PC-9 (cell line): Measurements from ENCODE around the gene TGM2. TPM values are rescaled to one million over a fixed set of nuclear protein-coding genes. Genes with fewer than 3 reads are reported as not detected.
A peak's percentile ranks its signal among the peaks of the same experiment; 100 is the strongest.

Experiments
- BruUV-seq: library from RNA; stranded (reverse); fragments of 400-500 nt; replicated peaks from 2 replicates; lab custom pipeline; 2021; lab: Mats Ljungman, UMichigan
- CTCF ChIA-PET: fragments of 300-600 bp; sonication (Branson Sonifier 250); formaldehyde crosslinking; loops from one replicate; lab custom pipeline; 2022; ENCODE audit warnings: antibody characterized with exemption; lab: Charles Lee
- POLR2A ChIA-PET: fragments of 300-600 bp; sonication (Branson Sonifier 250); formaldehyde crosslinking; loops from one replicate; lab custom pipeline; 2022; ENCODE audit warnings: antibody characterized with exemption; ENCODE audit not compliant: unreplicated experiment; lab: Charles Lee
- DNase-seq, 2 experiments: peaks; one replicate each; pipeline versions ENCODE4 v3.0.0 to v3.0.0-alpha.2; 2015 to 2022; ENCODE audit warnings: mixed read lengths in 1 of 2
- H2AFZ ChIP-seq: fragments of 200-600 bp; sonication (generic); 2 replicates; pipeline ENCODE4 v1.8.1; 2017; ENCODE audit warnings: antibody characterized with exemption
- H3F3A ChIP-seq: fragments of 200-600 bp; sonication (generic); 2 replicates; pipeline ENCODE4 v1.8.1; 2017; ENCODE audit warnings: antibody characterized with exemption, mild to moderate bottlenecking, low read depth; ENCODE audit not compliant: insufficient read depth
- H3K27ac ChIP-seq: fragments of 200-600 bp; sonication (generic); 2 replicates; pipeline ENCODE4 v1.6.1; 2016; ENCODE audit warnings: mixed run types
- H3K27me3 ChIP-seq: fragments of 200-600 bp; sonication (generic); 2 replicates; pipeline ENCODE4 v1.6.1; 2016; ENCODE audit warnings: low read depth, mixed run types; ENCODE audit not compliant: insufficient read depth
- H3K36me3 ChIP-seq: fragments of 200-600 bp; sonication (generic); 2 replicates; pipeline ENCODE4 v1.6.1; 2016; ENCODE audit warnings: low read depth, mixed run types
- H3K4me1 ChIP-seq: fragments of 200-600 bp; sonication (generic); replicated peaks from 2 replicates; pipeline ENCODE4 v1.6.1; 2016; ENCODE audit warnings: mixed run types; ENCODE audit not compliant: insufficient read depth
- H3K4me2 ChIP-seq: fragments of 200-600 bp; sonication (generic); 2 replicates; pipeline ENCODE4 v1.6.1; 2017; ENCODE audit warnings: mixed run types
- H3K4me3 ChIP-seq: fragments of 200-600 bp; sonication (generic); 2 replicates; pipeline ENCODE4 v1.6.1; 2016; ENCODE audit warnings: mixed run types
- H3K79me2 ChIP-seq: fragments of 200-600 bp; sonication (generic); 2 replicates; pipeline ENCODE4 v1.6.1; 2017; ENCODE audit warnings: low read depth, mixed run types
- H3K9me2 ChIP-seq: fragments of 200-600 bp; sonication (generic); 2 replicates; pipeline ENCODE4 v1.8.1; 2017; ENCODE audit warnings: mild to moderate bottlenecking; ENCODE audit not compliant: insufficient read depth
- H3K9me3 ChIP-seq: fragments of 200-600 bp; sonication (generic); 2 replicates; pipeline ENCODE4 v1.8.1; 2016; ENCODE audit warnings: low read depth; ENCODE audit not compliant: insufficient read depth
- H4K20me1 ChIP-seq: fragments of 200-600 bp; sonication (generic); 2 replicates; pipeline ENCODE4 v1.8.1; 2017; ENCODE audit not compliant: insufficient read depth
- CTCF ChIP-seq: fragments of 200-600 bp; sonication (generic); conservative IDR thresholded peaks from 2 replicates; pipeline ENCODE4 v1.6.1; 2017; ENCODE audit warnings: mixed run types, antibody characterized with exemption, mild to moderate bottlenecking, moderate library complexity
- EZH2 ChIP-seq: fragments of 200-600 bp; sonication (generic); IDR thresholded peaks from 2 replicates; pipeline ENCODE4 v1.8.0; 2017; ENCODE audit warnings: antibody characterized with exemption, low read depth
- intact Hi-C: fragments of 100-400 bp; cut with micrococcal nuclease; formaldehyde crosslinking; loops from one replicate; pipeline ENCODE4 v1.10.0; 2022; ENCODE audit not compliant: unreplicated experiment
- total RNA-seq: library from RNA; stranded (reverse); gene quantifications from 2 replicates; pipeline ENCODE4 v1.2.3, GENCODE V29; 2021

The TGM2 gene
- total RNA-seq, 1 experiment from 2014 or later: 333 TPM

GRCh38 chr20:38175304-38176180 is 10.5 kb upstream of the TGM2 start:
- no peak for DNase-seq
- no peaks in the 10 kb centered on the region for H3K36me3 ChIP-seq
- no peak for TF ChIP-seq EZH2
- TF ChIP-seq CTCF: no peak
- no peaks in the 10 kb centered on the region for H4K20me1 ChIP-seq
- no peaks in the 10 kb centered on the region for H3K79me2 ChIP-seq
- H3K4me1 ChIP-seq: peaks cover 42% of the 10 kb centered on the region
- intact Hi-C loops: no loop called here
- no peaks in the 10 kb centered on the region for H3K9me2 ChIP-seq
- POLR2A ChIA-PET: no interaction called here
- H3K4me3 ChIP-seq: no peak overlapping the region
- CTCF ChIA-PET: interaction anchor here (0.6 to 1.6 kb wide), 4 partner anchors 9 to 49 kb away, joined by 3 to 10 read pairs (median 4); no protein-coding TSS in a partner anchor
- no peak overlapping the region for H3K4me2 ChIP-seq
- H3K27ac ChIP-seq: no peak overlapping the region
- peaks cover 35% of the 10 kb centered on the region for H3F3A ChIP-seq
- H3K9me3 ChIP-seq: no peaks in the 10 kb centered on the region
- no peaks in the 10 kb centered on the region for H3K27me3 ChIP-seq
- BruUV-seq: no TSS peak
- no peak overlapping the region for H2AFZ ChIP-seq

- BruUV-seq: TSS peak; percentile 34
- H3K9me3 ChIP-seq: no peaks in the 10 kb centered on the region
- H3F3A ChIP-seq: peaks cover 45% of the 10 kb centered on the region
- ChIA-PET CTCF (interaction anchor here (0.5 to 1.6 kb wide), 9 partner anchors 9 to 230 kb away, joined by 3 to 31 read pairs (median 3); no protein-coding TSS in a partner anchor), POLR2A (interaction anchor here (0.6 to 0.9 kb wide), 2 partner anchors 24 to 546 kb away, joined by 3 read pairs; no protein-coding TSS in a partner anchor)
- H3K36me3 ChIP-seq: no peaks in the 10 kb centered on the region
- H3K4me3 ChIP-seq: no peak overlapping the region
- peaks cover 53% of the 10 kb centered on the region for H3K4me1 ChIP-seq
- peak overlapping the region; percentile 62 for H3K4me2 ChIP-seq
- DNase-seq: peak; percentile 81 to 91
- no peaks in the 10 kb centered on the region for H4K20me1 ChIP-seq
- TF ChIP-seq EZH2: no peak
- TF ChIP-seq CTCF: peak; percentile 41; the same call in 1 of the 2 replicates
- intact Hi-C loops: loop anchor here (1.0 kb wide), 3 partner anchors 11 to 48 kb away; no protein-coding TSS in a partner anchor
- H2AFZ ChIP-seq: no peak overlapping the region; the same call in 1 of the 2 replicates
- peak overlapping the region; percentile 78 for H3K27ac ChIP-seq
- no peaks in the 10 kb centered on the region for H3K27me3 ChIP-seq
- no peaks in the 10 kb centered on the region for H3K9me2 ChIP-seq
- H3K79me2 ChIP-seq: no peaks in the 10 kb centered on the region
Observed at GRCh38 chr20:38173237-38174156, 8.4 kb upstream of the TGM2 start.

GRCh38 chr20:38172408-38172807 is 7.3 kb upstream of the TGM2 start:
- Histone ChIP-seq H2AFZ (no peak overlapping the region), H3K4me2 (0 out of 2 replicates have a peak overlapping the region, but pooled peaks have one; percentile 49), H3K27me3 (no peaks in the 10 kb centered on the region), H4K20me1 (no peaks in the 10 kb centered on the region), H3K4me3 (no peak overlapping the region), H3F3A (peaks cover 54% of the 10 kb centered on the region), H3K36me3 (no peaks in the 10 kb centered on the region), H3K79me2 (no peaks in the 10 kb centered on the region), H3K9me2 (no peaks in the 10 kb centered on the region), H3K27ac (0 out of 2 replicates have a peak overlapping the region, but pooled peaks have one; percentile 78), H3K9me3 (no peaks in the 10 kb centered on the region), H3K4me1 (peaks cover 64% of the 10 kb centered on the region)
- intact Hi-C loops: no loop called here
- CTCF ChIA-PET: no interaction called here
- TF ChIP-seq CTCF: peak; percentile 46; the same call in 1 of the 2 replicates
- no peak for TF ChIP-seq EZH2
- DNase-seq: no peak
- BruUV-seq: no TSS peak
- POLR2A ChIA-PET: no interaction called here
